Daoy (cell line): Measurements from ENCODE around the gene IGSF22. TPM values are rescaled to one million over a fixed set of nuclear protein-coding genes. Genes with fewer than 3 reads are reported as not detected.
"Not testable (repeated sequence)": the region's sequence is repeated elsewhere in the genome, so short reads cannot be mapped to it uniquely, and the experiment has no call there.

ENCODE experiments used
- DNase-seq: peaks from one replicate; pipeline ENCODE4 v3.0.0-alpha.2; 2015; ENCODE audit warnings: low read depth
- total RNA-seq: library from RNA; depleted of rRNA; stranded (reverse); fragments of >200 nt; shearing (Covaris generic); gene quantifications from 2 replicates; pipeline ENCODE4 v1.2.3, GENCODE V29; 2014; rRNA removed

The IGSF22 gene
- total RNA-seq, 1 experiment from 2014 or later, result not detected

GRCh38 chr11:18691467-18692140 lies 34.4 kb downstream of the IGSF22 start:
- not testable (repeated sequence) for DNase-seq

DNA sequence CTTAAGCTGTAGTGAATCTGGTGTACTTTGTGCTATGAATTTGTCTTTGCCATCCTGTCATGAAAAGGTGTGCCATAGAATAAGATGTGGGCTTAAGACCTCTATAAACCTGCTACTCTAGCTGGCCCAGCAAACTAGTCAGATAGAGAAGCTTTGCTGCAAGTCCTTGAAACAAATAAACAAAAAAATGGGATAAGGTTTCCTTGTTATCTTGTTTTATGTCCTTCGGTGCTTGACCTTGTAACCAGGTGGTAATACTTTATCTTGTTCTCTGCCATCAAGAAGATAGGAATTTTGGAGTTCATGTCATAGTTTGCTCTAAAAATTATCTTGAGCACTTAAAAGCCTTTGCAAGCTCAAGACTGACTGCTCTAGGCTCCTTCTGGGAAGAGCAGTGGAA lies 41.7 kb downstream of the IGSF22 start:
- no peak for DNase-seq

GRCh38 chr11:18682466-18682865 lies 43.5 kb downstream of the IGSF22 start:
- no peak for DNase-seq

GRCh38 chr11:18681949-18682348 lies 44.0 kb downstream of the IGSF22 start:
- DNase-seq, result not testable (repeated sequence)

- DNase-seq, result no peak
These were observed 48.4 kb downstream of the IGSF22 start for GRCh38 chr11:18677560-18677959.

GRCh38 chr11:18676803-18677202 lies 49.2 kb downstream of the IGSF22 start:
- no peak for DNase-seq

- peak; percentile 64 for DNase-seq
These were observed 53.8 kb downstream of the IGSF22 start for GRCh38 chr11:18672209-18672608.

- no peak for DNase-seq
These were observed 54.7 kb downstream of the IGSF22 start for GRCh38 chr11:18671246-18671645.

- no peak for DNase-seq
These were observed 56.3 kb downstream of the IGSF22 start for GRCh38 chr11:18669711-18670110.

DNA sequence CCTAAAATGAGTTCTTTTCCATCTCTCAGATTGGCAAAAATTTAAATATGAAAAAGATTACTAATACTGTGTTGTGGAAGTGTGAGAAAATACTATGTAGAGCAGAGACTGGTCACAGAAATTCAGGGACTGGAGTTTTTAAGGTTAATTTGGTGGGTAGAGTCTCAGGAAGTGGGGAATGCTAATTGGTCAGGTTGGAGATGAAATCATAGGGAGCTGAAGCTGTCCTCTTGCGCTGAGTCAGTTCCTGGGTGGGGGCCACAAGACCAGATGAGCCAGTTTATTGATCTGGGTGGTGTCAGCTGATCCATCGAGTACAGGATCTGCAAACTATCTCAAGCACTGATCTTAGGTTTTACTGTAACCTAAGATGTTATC lies 56.8 kb downstream of the IGSF22 start:
- DNase-seq, result peak; percentile 41

- DNase-seq, result peak; percentile 32
These were observed 57.9 kb downstream of the IGSF22 start for GRCh38 chr11:18668131-18668530.

- DNase-seq, result not testable (repeated sequence)
These were observed 60.6 kb downstream of the IGSF22 start for GRCh38 chr11:18665353-18665872.

DNA sequence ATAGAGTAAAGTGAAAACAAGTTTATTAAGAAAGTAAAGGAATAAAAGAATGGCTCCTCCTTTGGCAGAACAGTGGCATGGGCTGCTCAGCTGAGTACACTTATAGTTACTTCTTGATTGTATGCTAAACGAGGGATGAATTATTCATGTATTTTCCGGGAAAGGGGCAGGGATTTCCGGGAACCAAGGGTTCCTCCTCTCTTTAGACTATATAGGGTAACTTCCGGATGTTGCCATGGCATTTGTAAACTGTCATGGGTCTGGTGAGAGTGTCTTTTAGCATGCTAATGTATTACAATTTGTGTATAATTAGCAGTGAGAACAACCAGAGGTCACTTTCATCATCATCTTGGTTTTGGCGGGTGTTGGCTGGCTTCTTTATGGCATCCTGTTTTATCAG lies 68.3 kb downstream of the IGSF22 start:
- DNase-seq, result no peak

Other genes with a start within 250 kb of the IGSF22 start
- gene TSG101, start 199.2 kb downstream of the IGSF22 start, total RNA-seq, result 62.7 and 111 TPM in 2 replicates
- gene UEVLD, start 137.5 kb downstream of the IGSF22 start, total RNA-seq, result 21.9 and 28.6 TPM in 2 replicates
- gene MISFA, start 126.4 kb downstream of the IGSF22 start, total RNA-seq, result 0.63 and 6.4 TPM in 2 replicates
- 12.5 and 19.8 TPM in 2 replicates for gene SPTY2D1, start 91.8 kb downstream of the IGSF22 start, total RNA-seq
- gene TMEM86A, start 27.4 kb downstream of the IGSF22 start, total RNA-seq, result 0.40 and 0.65 TPM in 2 replicates
- 0.29 TPM in 1 of 2 replicates, not detected in the other for gene PTPN5, start 65.6 kb upstream of the IGSF22 start, total RNA-seq
- not detected in 2 replicates for gene MRGPRX1, start 213.2 kb upstream of the IGSF22 start, total RNA-seq